ENCODE results near the gene TTLL5. TPM values are rescaled to one million over a fixed set of nuclear protein-coding genes. Genes with fewer than 3 reads are reported as not detected.

Gene TTLL5
- total and polyA plus RNA-seq, 2 of the 4 experiments (the other 2 are of a cell fraction) = 11.9 to 16.7 TPM

DNA sequence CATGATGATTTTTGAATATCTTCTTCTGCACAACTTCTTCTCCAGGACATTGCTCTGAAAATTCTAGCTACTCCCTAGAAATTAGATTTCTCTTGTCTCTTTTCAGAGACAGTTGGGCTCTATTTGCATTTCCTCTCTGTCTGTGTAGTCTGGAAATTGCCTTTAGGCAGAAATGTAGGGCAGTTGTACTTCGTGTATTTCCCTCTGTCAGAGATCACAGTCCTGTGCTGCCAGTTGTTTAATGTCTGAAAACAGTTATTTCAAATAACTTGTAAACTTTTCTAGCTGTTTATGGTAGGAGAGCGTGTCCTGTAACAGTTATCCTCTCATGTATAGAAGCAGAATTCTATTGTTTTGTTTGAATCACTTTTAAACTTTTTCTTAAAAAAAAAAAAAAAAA, 86.9 kb downstream of the TTLL5 start:
- BruUV-seq (replicated peaks) = no TSS peak
- no peaks in the 10 kb centered on the region for H3K27me3 ChIP-seq (ENCODE audit: control insufficient read depth, insufficient read depth, low read length)
- H3K56ac ChIP-seq (ENCODE audit: extremely low read depth, insufficient read depth, low read length) = no peak overlapping the region
- ChIA-PET POLR2A (ENCODE audit: unreplicated experiment) (no interaction called here), CTCF (interaction anchor here (0.6 to 1.1 kb wide), 3 partner anchors 27 to 228 kb away, joined by 3 to 10 read pairs (median 3); no protein-coding TSS in a partner anchor)
- no peak overlapping the region for H2AK9ac ChIP-seq (replicated peaks; ENCODE audit: low read depth, low read length, poor library complexity)
- no peaks in the 10 kb centered on the region for H4K20me1 ChIP-seq (ENCODE audit: insufficient read depth, low read length)
- H3K23ac ChIP-seq (ENCODE audit: low read depth, low read length) = no peak overlapping the region
- no CpG with 5 or more reads among the region's 2 CpGs for WGBS, 2 experiments (ENCODE audit: extremely low coverage in 2 of 2, insufficient read length in 1 of 2)
- no peak for TF ChIP-seq CHD1 (IDR thresholded peaks at IDR 0.05; ENCODE audit: low read depth, low read length)
- TF ChIP-seq, protein P1, sequence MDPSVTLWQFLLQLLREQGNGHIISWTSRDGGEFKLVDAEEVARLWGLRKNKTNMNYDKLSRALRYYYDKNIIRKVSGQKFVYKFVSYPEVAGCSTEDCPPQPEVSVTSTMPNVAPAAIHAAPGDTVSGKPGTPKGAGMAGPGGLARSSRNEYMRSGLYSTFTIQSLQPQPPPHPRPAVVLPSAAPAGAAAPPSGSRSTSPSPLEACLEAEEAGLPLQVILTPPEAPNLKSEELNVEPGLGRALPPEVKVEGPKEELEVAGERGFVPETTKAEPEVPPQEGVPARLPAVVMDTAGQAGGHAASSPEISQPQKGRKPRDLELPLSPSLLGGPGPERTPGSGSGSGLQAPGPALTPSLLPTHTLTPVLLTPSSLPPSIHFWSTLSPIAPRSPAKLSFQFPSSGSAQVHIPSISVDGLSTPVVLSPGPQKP (IDR thresholded peaks at IDR 0.05; ENCODE audit: borderline replicate concordance, low read depth, low read length) = no peak
- TF ChIP-seq FOS (IDR thresholded peaks at IDR 0.05; ENCODE audit: low read depth, low read length) = no peak
- TF ChIP-seq POLR2A (IDR thresholded peaks at IDR 0.05; ENCODE audit: low read depth, low read length) = no peak
- no peak for TF ChIP-seq CEBPB (IDR thresholded peaks at IDR 0.05; ENCODE audit: low read depth, low read length)
- TF ChIP-seq BHLHE40 (IDR thresholded peaks at IDR 0.05; ENCODE audit: low read depth, low read length) = no peak
- no peak for TF ChIP-seq USF2 (IDR thresholded peaks at IDR 0.05; ENCODE audit: low read depth, low read length)
- no peak for TF ChIP-seq MAZ (IDR thresholded peaks at IDR 0.05; ENCODE audit: borderline replicate concordance, low read depth, low read length)
- TF ChIP-seq CTCF (conservative IDR thresholded peaks at IDR 0.05; ENCODE audit: low read depth, low read length) = no peak
- TF ChIP-seq RAD21 (IDR thresholded peaks at IDR 0.05; ENCODE audit: low read length) = no peak
- TF ChIP-seq RCOR1 (IDR thresholded peaks at IDR 0.05; ENCODE audit: insufficient replicate concordance, low read length) = no peak
- no peak for TF ChIP-seq RFX5 (IDR thresholded peaks at IDR 0.05; ENCODE audit: low read depth, low read length)
- no peak overlapping the region for H2BK20ac ChIP-seq (ENCODE audit: low read depth, low read length)
- H3K9me1 ChIP-seq (ENCODE audit: insufficient read depth, low read length) = peaks cover 4% of the 10 kb centered on the region
- H3K27ac ChIP-seq (ENCODE audit: insufficient read depth, low read length) = no peak overlapping the region
- no peak overlapping the region for H2AFZ ChIP-seq (replicated peaks; ENCODE audit: low read length, poor library complexity)
- dilution Hi-C loops (cut with HindIII; ENCODE audit: low sequenced_read_pairs, unreplicated experiment) = no loop called here
- H3K4me1 ChIP-seq (ENCODE audit: control insufficient read depth, insufficient read depth, low read length) = peaks cover 1% of the 10 kb centered on the region; the same call in 1 of the 2 replicates
- no peak overlapping the region for H3K18ac ChIP-seq (ENCODE audit: low read depth, low read length)
- in situ Hi-C loops (cut with MboI; ENCODE audit: low sequenced_read_pairs) = no loop called here
- H4K8ac ChIP-seq (ENCODE audit: low read depth in 2 of 2, low read length in 2 of 2) = no peak overlapping the region
- no peak overlapping the region for H2BK5ac ChIP-seq (ENCODE audit: low read depth, low read length, poor library complexity, severe bottlenecking)
- no peak overlapping the region for H2BK120ac ChIP-seq (ENCODE audit: low read depth, low read length)
- H3K14ac ChIP-seq (replicated peaks; ENCODE audit: low read depth, low read length) = no peak overlapping the region
- no peaks in the 10 kb centered on the region for H3K79me1 ChIP-seq (ENCODE audit: low read depth in 1 of 2, low read length in 2 of 2)
- H3K9ac ChIP-seq (ENCODE audit: low read depth, low read length) = no peak overlapping the region
- no peak overlapping the region for H2BK15ac ChIP-seq (ENCODE audit: low read depth, low read length)
- no peak overlapping the region for H4K91ac ChIP-seq (ENCODE audit: insufficient read depth, low read depth, low read length)
- no peak overlapping the region for H2AK5ac ChIP-seq (ENCODE audit: low read depth, low read length)
- intact Hi-C loops (cut with micrococcal nuclease) = no loop called here
- no peak for DNase-seq
- peaks cover 3% of the 10 kb centered on the region; the same call in 1 of the 2 replicates for H3K36me3 ChIP-seq (ENCODE audit: control insufficient read depth, insufficient read depth, low read length)
- no peak overlapping the region for H4K5ac ChIP-seq (ENCODE audit: low read depth, low read length)
- H3K9me3 ChIP-seq (ENCODE audit: control insufficient read depth, insufficient read depth, low read length) = no peaks in the 10 kb centered on the region
- no peak overlapping the region for H3K4me2 ChIP-seq (ENCODE audit: low read depth, low read length)
- ATAC-seq (ENCODE audit: low read depth) = no peak
- H3K4me3 ChIP-seq (ENCODE audit: insufficient read depth, low read depth, low read length) = no peak overlapping the region
- H3K4ac ChIP-seq (ENCODE audit: low read depth, low read length) = no peak overlapping the region
